ENCODE results near the gene EFHC2.

EFHC2 gene

GRCh38 chrX:44317181-44317580, 26.3 kb downstream of the EFHC2 start:
- no peak for DNase-seq (ENCODE audit: low spot score)
- in situ Hi-C loops (cut with MboI; ENCODE audit: low pct_unique_long_range_greater_than_20kb, low sequenced_read_pairs, unreplicated experiment), result no loop called here
- TF ChIP-seq CTCF (IDR thresholded peaks at IDR 0.05; ENCODE audit: extremely low read depth, insufficient read depth, missing control alignments), result no peak

GRCh38 chrX:44314808-44315207, 28.7 kb downstream of the EFHC2 start:
- in situ Hi-C loops (cut with MboI; ENCODE audit: low pct_unique_long_range_greater_than_20kb, low sequenced_read_pairs, unreplicated experiment), result no loop called here
- no peak for DNase-seq (ENCODE audit: low spot score)

DNA sequence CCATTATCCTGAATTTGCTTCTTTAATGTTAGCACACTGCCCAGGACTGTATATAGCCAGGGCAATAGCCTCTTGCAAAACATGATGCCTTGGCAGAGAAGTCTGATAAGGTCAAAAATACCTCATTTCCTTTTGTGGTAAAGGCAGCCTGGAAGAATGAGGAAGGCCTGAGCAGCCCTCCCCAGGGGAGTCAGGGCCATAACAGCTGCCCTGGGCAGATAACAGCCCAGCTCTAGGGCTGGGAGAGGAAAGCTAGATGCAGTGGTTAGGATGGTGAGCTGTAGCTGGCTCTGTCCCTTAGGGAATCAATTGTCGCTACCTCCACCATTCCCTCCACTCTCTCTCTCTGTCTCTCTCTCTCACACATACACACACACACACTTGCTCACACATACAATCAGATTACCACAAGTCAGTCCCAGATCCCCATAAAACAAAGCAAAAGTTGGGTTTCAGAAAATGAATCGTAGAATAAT, 29.2 kb downstream of the EFHC2 start:
- in situ Hi-C loops (cut with MboI; ENCODE audit: low pct_unique_long_range_greater_than_20kb, low sequenced_read_pairs, unreplicated experiment), result no loop called here
- no peak for DNase-seq (ENCODE audit: low spot score)
- no peak for TF ChIP-seq CTCF (IDR thresholded peaks at IDR 0.05; ENCODE audit: extremely low read depth, insufficient read depth, missing control alignments)

More at GRCh38 chrX:44314808-44315207, 28.7 kb downstream of the EFHC2 start:
- TF ChIP-seq CTCF (IDR thresholded peaks at IDR 0.05; ENCODE audit: extremely low read depth, insufficient read depth, missing control alignments), result no peak

GRCh38 chrX:44312421-44312820, 31.1 kb downstream of the EFHC2 start:
- no peak for DNase-seq (ENCODE audit: low spot score)
- TF ChIP-seq CTCF (IDR thresholded peaks at IDR 0.05; ENCODE audit: extremely low read depth, insufficient read depth, missing control alignments), result no peak
- in situ Hi-C loops (cut with MboI; ENCODE audit: low pct_unique_long_range_greater_than_20kb, low sequenced_read_pairs, unreplicated experiment), result no loop called here

DNA sequence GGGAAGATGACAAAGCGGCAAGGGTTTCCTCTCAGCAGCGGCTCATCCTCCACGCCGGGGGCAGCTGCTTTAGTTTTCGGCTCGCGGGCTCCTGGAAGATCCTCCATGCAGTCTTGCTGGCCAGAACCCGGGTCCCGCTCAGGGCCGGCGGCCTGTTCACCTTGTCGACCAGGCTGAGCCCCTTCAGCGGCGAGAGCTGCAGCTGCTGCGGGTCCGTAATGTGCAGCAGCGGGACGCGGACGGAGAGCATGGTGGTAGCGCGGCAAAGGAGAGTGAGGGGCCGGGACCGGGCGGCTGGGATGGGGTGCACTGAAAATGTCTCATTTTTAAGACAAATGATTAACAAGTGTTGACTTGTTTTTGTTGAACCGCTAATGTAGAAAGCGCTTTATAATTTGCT, 33.2 kb downstream of the EFHC2 start:
- TF ChIP-seq CTCF (IDR thresholded peaks at IDR 0.05; ENCODE audit: extremely low read depth, insufficient read depth, missing control alignments), result no peak
- in situ Hi-C loops (cut with MboI; ENCODE audit: low pct_unique_long_range_greater_than_20kb, low sequenced_read_pairs, unreplicated experiment), result no loop called here
- no peak for DNase-seq (ENCODE audit: low spot score)

DNA sequence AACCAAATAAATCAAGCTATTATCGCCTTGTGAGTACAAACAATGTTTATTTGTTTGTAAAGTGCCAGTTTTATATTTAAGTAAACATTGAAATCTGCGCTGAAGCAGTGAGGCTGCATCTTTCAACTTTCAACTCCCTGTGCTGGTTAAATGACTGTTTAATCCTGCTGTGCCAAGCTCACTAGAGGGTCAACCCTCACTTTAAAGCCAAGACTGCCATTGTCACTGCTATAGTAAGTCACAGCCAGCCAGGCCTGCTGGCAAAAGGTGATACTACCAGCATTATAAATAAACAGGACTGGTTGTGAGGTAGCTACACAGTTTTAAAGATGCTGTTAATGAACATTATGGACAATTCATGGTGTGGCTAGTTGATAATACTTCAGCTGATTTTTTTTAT, 34.6 kb downstream of the EFHC2 start:
- DNase-seq (ENCODE audit: low spot score), result no peak
- in situ Hi-C loops (cut with MboI; ENCODE audit: low pct_unique_long_range_greater_than_20kb, low sequenced_read_pairs, unreplicated experiment), result no loop called here
- TF ChIP-seq CTCF (IDR thresholded peaks at IDR 0.05; ENCODE audit: extremely low read depth, insufficient read depth, missing control alignments), result no peak

DNA sequence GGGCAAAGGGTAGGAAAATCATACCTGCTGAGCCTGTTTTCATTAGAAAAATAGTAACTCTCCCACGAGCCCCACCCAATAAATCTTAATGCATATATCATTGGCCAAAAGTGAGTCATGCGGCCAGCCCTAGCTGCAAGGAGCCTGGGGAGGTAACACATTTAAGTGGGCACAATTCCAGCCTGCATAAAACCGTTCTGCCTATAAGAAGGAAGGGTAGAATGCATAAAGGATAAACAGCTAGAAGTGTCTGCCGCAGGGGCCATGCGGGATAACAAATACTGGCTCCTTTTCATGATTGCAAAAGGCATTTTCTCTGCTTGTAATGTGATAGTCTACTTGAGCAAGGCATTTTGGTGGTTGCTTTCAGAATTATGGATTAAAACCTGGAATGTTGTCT, 37.1 kb downstream of the EFHC2 start:
- no peak for DNase-seq (ENCODE audit: low spot score)

More for the DNA sequence above, 37.1 kb downstream of the EFHC2 start:
- in situ Hi-C loops (cut with MboI; ENCODE audit: low pct_unique_long_range_greater_than_20kb, low sequenced_read_pairs, unreplicated experiment), result no loop called here
- no peak for TF ChIP-seq CTCF (IDR thresholded peaks at IDR 0.05; ENCODE audit: extremely low read depth, insufficient read depth, missing control alignments)
